GM23338 (cell line): Measurements from ENCODE around the gene KCNMB4.

Experiments
- EZH2 ChIP-seq: fragments of 200-600 bp; sonication (generic); IDR thresholded peaks from one replicate; pipeline ENCODE4 v1.8.0; 2017; ENCODE audit warnings: antibody characterized with exemption, mild to moderate bottlenecking, low read depth; ENCODE audit not compliant: unreplicated experiment
- EZH2phosphoT487 ChIP-seq: fragments of 200-600 bp; sonication (generic); IDR thresholded peaks from one replicate; pipeline ENCODE4 v1.8.1; 2018; ENCODE audit warnings: antibody characterized with exemption; ENCODE audit not compliant: unreplicated experiment
- POLR2AphosphoS5 ChIP-seq: IDR thresholded peaks from 2 replicates; pipeline ENCODE4 v1.6.1; 2016; ENCODE audit warnings: antibody characterized with exemption, low read depth
- REST ChIP-seq: IDR thresholded peaks from one replicate; pipeline ENCODE4 v1.6.1; 2018; ENCODE audit warnings: antibody characterized with exemption; ENCODE audit not compliant: unreplicated experiment
- STAT1 ChIP-seq: IDR thresholded peaks from one replicate; pipeline ENCODE4 v1.6.1; 2016; ENCODE audit warnings: antibody characterized with exemption; ENCODE audit not compliant: unreplicated experiment
- TF ChIP-seq, protein P1 (sequence below), 2 experiments: fragments of 200-600 bp in 1 of 2; sonication (generic) in 1 of 2; conservative IDR thresholded peaks; 2 replicates each; pipeline versions ENCODE4 v1.5.1 to v1.6.1; 2016 to 2017; ENCODE audit warnings: antibody characterized with exemption in 2 of 2, low read depth in 2 of 2, mild to moderate bottlenecking in 2 of 2, moderate library complexity in 1 of 2

DNA sequence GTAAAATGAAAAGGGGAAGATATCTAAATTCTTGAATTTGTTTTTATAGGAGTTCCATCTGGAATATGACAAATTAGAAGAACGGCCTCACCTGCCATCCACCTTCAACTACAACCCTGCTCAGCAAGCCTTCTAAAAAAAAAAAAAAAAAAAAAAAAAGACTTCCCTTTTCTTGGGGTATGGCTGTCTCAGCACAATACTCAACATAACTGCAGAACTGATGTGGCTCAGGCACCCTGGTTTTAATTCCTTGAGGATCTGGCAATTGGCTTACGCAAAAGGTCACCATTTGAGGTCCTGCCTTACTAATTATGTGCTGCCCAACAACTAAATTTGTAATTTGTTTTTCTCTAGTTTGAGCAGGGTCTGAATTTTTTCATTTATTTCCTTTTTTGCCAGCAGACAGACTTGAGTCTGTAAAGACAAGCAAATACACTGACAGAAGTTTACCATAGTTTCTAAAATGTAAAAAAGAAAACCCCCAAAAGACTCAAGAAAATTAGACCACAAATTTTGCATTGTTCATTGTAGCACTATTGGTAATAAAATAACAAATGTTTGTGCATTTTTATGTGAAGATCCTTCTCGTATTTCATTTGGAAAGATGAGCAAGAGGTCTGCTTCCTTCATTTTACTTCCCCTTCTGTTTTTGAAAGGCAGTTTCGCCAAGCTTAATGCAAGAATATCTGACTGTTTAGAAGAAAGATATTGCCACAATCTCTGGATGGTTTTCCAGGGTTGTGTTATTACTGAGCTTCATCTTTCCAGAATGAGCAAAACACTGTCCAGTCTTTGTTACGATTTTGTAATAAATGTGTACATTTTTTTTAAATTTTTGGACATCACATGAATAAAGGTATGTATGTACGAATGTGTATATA, 12.1 kb upstream of the KCNMB4 start:
- TF ChIP-seq, protein P1, sequence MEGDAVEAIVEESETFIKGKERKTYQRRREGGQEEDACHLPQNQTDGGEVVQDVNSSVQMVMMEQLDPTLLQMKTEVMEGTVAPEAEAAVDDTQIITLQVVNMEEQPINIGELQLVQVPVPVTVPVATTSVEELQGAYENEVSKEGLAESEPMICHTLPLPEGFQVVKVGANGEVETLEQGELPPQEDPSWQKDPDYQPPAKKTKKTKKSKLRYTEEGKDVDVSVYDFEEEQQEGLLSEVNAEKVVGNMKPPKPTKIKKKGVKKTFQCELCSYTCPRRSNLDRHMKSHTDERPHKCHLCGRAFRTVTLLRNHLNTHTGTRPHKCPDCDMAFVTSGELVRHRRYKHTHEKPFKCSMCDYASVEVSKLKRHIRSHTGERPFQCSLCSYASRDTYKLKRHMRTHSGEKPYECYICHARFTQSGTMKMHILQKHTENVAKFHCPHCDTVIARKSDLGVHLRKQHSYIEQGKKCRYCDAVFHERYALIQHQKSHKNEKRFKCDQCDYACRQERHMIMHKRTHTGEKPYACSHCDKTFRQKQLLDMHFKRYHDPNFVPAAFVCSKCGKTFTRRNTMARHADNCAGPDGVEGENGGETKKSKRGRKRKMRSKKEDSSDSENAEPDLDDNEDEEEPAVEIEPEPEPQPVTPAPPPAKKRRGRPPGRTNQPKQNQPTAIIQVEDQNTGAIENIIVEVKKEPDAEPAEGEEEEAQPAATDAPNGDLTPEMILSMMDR (conservative IDR thresholded peaks at IDR 0.05; ENCODE audit: low read depth in 2 of 2): no peak
- TF ChIP-seq EZH2 (no peak), POLR2AphosphoS5 (no peak), STAT1 (no peak), REST (no peak), EZH2phosphoT487 (no peak)
